ENCODE results near the gene GALNT18. TPM values are rescaled to one million over a fixed set of nuclear protein-coding genes. Genes with fewer than 3 reads are reported as not detected.

The GALNT18 gene
- total RNA-seq, 3 donors from 2014 or later = 14.7 to 25.9 (median 16.4) TPM

DNA sequence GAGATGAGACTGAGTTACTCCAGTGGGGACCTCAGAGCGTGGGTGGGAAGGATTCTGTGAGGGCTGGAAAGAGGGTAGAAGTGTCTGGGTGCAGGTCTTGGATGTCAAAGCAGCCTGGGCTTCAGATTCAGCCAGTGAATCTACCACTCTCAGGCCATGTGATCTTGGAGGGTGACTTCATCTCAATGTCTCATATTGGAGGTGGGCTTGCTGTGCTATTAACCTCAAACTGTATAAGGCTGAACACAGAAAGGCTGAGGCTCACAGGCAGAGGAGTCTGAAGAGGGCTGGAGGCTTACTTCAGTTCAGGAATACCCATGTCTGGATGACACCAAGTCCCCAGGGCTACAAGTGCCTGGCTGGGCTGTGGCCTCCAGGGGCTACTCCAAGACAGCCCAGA lies 332.1 kb downstream of the GALNT18 start:
- H3K4me3 ChIP-seq = no peak overlapping the region

DNA sequence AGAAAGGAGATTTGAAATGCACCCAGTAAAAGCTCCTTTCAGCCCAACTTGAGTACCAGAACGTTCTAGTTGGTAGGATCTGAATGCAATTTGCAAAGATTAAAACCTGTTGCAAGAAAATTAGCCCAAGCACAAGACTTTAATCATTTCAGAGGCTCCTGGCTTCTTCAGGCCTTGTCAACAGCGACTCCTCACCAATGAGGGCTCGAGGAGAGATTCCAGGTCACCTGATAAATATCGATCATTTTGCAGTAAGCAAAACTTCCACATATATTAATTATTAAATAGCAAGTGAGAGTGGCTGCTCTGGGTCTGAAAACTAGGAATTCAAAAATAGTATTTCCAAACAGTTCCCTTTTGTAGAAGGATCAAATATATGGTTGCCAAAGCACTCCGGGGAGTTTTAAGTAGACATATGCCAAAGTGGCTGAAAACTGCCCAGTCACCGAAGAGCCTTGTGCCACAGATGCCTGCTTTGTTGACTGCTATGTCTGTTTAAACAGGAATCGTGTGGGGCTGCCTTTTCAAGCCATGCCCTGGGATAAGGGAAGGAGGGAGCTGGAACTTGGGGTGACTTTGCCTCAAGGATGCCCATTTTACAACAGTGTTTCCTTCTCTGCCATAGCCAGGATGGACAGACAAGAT lies 332.7 kb downstream of the GALNT18 start:
- Histone ChIP-seq H3K4me1 (no peaks in the 10 kb centered on the region), H3K9me3 (no peaks in the 10 kb centered on the region), H3K27me3 (no peaks in the 10 kb centered on the region), H3K27ac (no peak overlapping the region), H3K36me3 (no peaks in the 10 kb centered on the region), H3K4me3 (no peak overlapping the region)
- TF ChIP-seq, protein P1, sequence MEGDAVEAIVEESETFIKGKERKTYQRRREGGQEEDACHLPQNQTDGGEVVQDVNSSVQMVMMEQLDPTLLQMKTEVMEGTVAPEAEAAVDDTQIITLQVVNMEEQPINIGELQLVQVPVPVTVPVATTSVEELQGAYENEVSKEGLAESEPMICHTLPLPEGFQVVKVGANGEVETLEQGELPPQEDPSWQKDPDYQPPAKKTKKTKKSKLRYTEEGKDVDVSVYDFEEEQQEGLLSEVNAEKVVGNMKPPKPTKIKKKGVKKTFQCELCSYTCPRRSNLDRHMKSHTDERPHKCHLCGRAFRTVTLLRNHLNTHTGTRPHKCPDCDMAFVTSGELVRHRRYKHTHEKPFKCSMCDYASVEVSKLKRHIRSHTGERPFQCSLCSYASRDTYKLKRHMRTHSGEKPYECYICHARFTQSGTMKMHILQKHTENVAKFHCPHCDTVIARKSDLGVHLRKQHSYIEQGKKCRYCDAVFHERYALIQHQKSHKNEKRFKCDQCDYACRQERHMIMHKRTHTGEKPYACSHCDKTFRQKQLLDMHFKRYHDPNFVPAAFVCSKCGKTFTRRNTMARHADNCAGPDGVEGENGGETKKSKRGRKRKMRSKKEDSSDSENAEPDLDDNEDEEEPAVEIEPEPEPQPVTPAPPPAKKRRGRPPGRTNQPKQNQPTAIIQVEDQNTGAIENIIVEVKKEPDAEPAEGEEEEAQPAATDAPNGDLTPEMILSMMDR (IDR thresholded peaks at IDR 0.05) = no peak
- TF ChIP-seq POLR2A (IDR thresholded peaks at IDR 0.05) = no peak
- no peak for TF ChIP-seq POLR2AphosphoS5 (IDR thresholded peaks at IDR 0.05)
- DNase-seq (ENCODE audit: low spot score in 2 of 2) = no peak
- intact Hi-C loops (cut with DNase I; ENCODE audit: low total_unique reads) = no loop called here

More for the DNA sequence above, 332.1 kb downstream of the GALNT18 start:
- DNase-seq (ENCODE audit: low spot score in 2 of 2) = no peak
- no peaks in the 10 kb centered on the region for H3K4me1 ChIP-seq
- no peak overlapping the region for H3K27ac ChIP-seq
- no peaks in the 10 kb centered on the region for H3K27me3 ChIP-seq
- H3K9me3 ChIP-seq = no peaks in the 10 kb centered on the region
- H3K36me3 ChIP-seq = no peaks in the 10 kb centered on the region
- TF ChIP-seq POLR2A (IDR thresholded peaks at IDR 0.05) (no peak), POLR2AphosphoS5 (IDR thresholded peaks at IDR 0.05) (no peak)
- TF ChIP-seq, protein P1 (IDR thresholded peaks at IDR 0.05) = no peak
- intact Hi-C loops (cut with DNase I; ENCODE audit: low total_unique reads) = no loop called here

DNA sequence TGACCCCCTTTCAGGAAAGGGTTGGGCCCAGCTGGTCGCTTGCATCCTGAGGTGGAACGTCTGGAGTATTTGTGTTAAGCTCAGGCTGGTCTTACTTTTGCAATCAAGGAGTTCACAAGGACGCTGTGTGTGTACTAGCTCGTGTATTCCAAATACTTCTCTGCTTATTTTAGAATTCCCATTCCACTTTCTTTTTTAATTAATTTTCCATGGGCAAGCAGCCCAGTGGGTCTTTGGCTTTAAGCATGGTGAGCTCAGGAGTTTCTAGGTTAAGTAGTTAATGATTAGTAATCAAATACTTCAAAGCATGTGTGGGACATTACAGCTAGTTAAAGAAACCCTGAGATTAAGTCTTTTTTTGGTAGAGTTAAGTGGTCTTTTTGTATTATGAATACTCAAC lies 337.3 kb downstream of the GALNT18 start:
- Histone ChIP-seq H3K27me3 (no peaks in the 10 kb centered on the region), H3K27ac (no peak overlapping the region), H3K9me3 (no peaks in the 10 kb centered on the region), H3K36me3 (no peaks in the 10 kb centered on the region), H3K4me3 (no peak overlapping the region), H3K4me1 (no peaks in the 10 kb centered on the region)
- intact Hi-C loops (cut with DNase I; ENCODE audit: low total_unique reads) = no loop called here
- TF ChIP-seq, protein P1 (IDR thresholded peaks at IDR 0.05) = no peak
- TF ChIP-seq POLR2A (IDR thresholded peaks at IDR 0.05) (no peak), POLR2AphosphoS5 (IDR thresholded peaks at IDR 0.05) (no peak)
- no peak for DNase-seq (ENCODE audit: low spot score in 2 of 2)

DNA sequence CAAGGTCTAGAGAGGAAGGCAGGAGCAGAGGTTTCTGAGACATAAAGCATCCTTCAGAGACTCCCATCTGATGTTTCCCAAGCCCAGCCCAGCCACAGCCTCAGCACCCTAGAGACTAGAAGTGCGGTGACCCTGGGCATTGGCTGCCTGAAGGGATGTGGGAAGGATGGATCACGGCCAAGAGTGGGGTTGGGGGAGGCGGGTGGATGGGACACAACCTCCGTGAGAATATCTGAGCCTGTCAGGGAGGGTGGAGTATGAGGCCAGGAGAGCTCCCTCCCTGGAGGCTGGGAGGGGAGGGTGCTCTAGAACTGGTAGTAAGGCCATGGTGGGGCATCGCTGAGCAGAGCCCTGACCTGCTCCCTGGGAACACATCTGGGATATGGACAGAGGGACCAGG lies 340.2 kb downstream of the GALNT18 start:
- Histone ChIP-seq H3K27ac (no peak overlapping the region), H3K4me3 (no peak overlapping the region), H3K9me3 (no peaks in the 10 kb centered on the region), H3K36me3 (no peaks in the 10 kb centered on the region), H3K27me3 (no peaks in the 10 kb centered on the region), H3K4me1 (no peaks in the 10 kb centered on the region)
- intact Hi-C loops (cut with DNase I; ENCODE audit: low total_unique reads) = no loop called here
- no peak for DNase-seq (ENCODE audit: low spot score in 2 of 2)
- no peak for TF ChIP-seq POLR2A (IDR thresholded peaks at IDR 0.05)
- TF ChIP-seq, protein P1 (IDR thresholded peaks at IDR 0.05) = no peak
- no peak for TF ChIP-seq POLR2AphosphoS5 (IDR thresholded peaks at IDR 0.05)

DNA sequence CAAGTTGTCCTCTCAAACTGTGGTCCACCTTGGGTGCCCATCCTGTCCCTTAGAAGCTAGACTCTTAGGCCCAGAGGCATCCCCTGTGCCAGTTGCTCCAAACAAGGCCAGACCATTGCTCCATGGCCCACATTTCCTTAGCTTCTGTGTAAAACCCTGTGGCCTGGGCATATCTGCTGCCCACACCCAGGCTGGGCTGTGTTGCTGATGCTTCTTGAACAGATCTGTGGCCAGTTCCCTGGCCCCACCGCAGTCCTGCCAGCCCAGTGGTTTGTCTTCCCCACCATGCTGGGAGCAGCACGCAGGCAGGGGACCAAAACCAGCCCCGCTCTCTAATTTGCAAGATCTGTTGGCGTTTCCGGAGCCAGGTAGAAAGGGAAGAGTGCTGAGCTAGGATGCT lies 341.0 kb downstream of the GALNT18 start:
- no peak for DNase-seq (ENCODE audit: low spot score in 2 of 2)
- no peaks in the 10 kb centered on the region for H3K27me3 ChIP-seq
- no peaks in the 10 kb centered on the region for H3K9me3 ChIP-seq
- TF ChIP-seq POLR2AphosphoS5 (IDR thresholded peaks at IDR 0.05) (no peak), POLR2A (IDR thresholded peaks at IDR 0.05) (no peak)
- TF ChIP-seq, protein P1 (IDR thresholded peaks at IDR 0.05) = no peak
- no peaks in the 10 kb centered on the region for H3K4me1 ChIP-seq
- H3K4me3 ChIP-seq = no peak overlapping the region
- no peak overlapping the region for H3K27ac ChIP-seq
- intact Hi-C loops (cut with DNase I; ENCODE audit: low total_unique reads) = no loop called here
- H3K36me3 ChIP-seq = no peaks in the 10 kb centered on the region

Data from breast epithelium (tissue), 4 donors.